NK-92 treated with Interleukin-12 subunit alpha and Interleukin-12 subunit beta, amount 100 ng/mL, for 24 hours (cell line): ENCODE data around the gene RWDD1.

Experiments
- DNase-seq: peaks from one replicate; lab custom pipeline; 2025; lab: John Stamatoyannopoulos, UW

Gene RWDD1, protein sequence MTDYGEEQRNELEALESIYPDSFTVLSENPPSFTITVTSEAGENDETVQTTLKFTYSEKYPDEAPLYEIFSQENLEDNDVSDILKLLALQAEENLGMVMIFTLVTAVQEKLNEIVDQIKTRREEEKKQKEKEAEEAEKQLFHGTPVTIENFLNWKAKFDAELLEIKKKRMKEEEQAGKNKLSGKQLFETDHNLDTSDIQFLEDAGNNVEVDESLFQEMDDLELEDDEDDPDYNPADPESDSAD

GRCh38 chr6:116570856-116571682 lies at the start of gene RWDD1:
Gene RWDD1, plus strand, starts transcription at chr6:116571504. Its CDS starts 79 bp downstream, at chr6:116571583.
- DNase-seq, result peak; percentile 98

GRCh38 chr6:116522896-116523295 lies 48.4 kb upstream of the RWDD1 start:
- DNase-seq, result no peak

GRCh38 chr6:116524236-116524635 lies 47.1 kb upstream of the RWDD1 start:
- no peak for DNase-seq

GRCh38 chr6:116528133-116528532 lies 43.2 kb upstream of the RWDD1 start:
- no peak for DNase-seq

DNA sequence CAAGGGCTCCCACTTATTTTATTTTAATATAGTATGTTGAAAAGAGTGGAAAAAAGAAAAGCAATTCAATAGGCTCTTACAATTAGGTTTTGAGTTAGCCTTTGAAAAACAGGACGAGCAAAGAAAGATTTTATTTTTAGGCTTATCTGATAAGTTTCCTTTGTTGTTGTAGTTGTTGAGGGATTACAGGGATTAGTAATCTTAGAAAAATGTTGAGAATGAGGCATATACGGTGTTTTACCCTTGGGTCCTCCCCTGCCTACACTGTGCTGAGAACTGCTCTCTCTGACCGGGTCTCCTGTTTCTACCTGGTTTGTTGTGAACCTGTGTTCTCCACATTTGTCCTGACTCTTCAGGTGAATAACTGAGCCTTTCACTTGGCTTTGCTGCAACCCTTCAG lies 42.5 kb upstream of the RWDD1 start:
- no peak for DNase-seq

DNA sequence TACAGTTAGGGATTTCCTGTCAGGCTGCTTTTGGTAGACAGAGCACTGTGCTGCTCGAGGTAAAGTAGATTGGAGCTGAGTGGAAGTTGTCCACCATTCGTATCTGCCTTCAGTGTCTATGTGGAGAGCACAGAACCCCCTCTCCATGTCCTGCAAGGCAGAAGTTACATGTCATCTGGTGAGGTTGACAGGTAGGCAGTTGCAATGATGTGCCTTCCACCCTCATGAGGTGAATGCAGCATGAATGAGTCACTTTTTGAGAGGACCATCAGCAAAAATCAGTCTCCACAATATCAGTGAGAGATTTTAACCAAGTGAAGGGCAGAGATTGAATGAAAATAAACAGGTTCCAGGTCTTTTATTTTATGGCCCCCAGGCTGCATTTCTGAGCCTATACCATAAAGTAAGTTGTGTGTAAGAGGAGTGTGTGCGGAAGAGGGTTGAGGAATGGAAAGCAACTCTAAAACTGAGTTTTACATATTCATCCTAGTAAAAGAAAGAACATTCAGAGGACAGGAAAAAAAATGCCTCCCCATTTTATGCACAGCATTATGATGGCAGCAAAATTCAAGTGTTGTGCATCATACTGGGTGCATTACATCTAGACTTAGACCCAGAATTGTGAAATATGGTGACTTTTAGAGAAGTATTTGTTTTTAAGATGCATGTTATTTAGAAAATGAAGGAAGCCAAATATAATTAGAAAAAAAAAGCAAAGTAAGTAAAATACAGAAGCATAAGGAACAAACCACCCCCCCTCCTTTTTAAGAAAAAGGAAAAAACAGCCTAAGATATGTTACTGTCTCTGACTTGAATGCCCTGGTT lies 41.6 kb upstream of the RWDD1 start:
- no peak for DNase-seq

DNA sequence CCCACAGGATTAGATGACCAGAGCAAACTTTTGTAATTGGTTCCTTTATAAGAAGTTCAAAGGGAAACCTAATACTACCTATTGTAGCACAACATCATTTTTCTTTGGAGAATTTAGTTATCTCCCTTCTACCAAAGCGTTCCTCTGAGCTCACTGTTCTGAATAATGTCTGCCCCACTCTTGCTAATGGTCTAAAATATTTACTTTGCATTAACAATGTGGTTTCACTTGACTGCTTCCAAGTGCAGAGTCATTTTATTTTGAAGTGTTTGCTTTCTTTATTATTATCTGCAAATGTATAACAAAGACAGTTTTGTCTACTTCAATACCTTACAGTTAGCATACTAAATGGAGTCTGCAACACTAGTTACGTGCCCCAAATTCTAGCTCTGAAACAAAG lies 40.9 kb upstream of the RWDD1 start:
- no peak for DNase-seq

GRCh38 chr6:116531675-116532570 lies 39.4 kb upstream of the RWDD1 start:
- DNase-seq, result peak; percentile 7

- no peak for DNase-seq
These were observed 37.9 kb upstream of the RWDD1 start for GRCh38 chr6:116533233-116533957.

GRCh38 chr6:116535109-116535508 lies 36.2 kb upstream of the RWDD1 start:
- no peak for DNase-seq

GRCh38 chr6:116536216-116536621 lies 35.1 kb upstream of the RWDD1 start:
- no peak for DNase-seq

- DNase-seq, result no peak
These were observed 28.9 kb upstream of the RWDD1 start for GRCh38 chr6:116542426-116542825.

DNA sequence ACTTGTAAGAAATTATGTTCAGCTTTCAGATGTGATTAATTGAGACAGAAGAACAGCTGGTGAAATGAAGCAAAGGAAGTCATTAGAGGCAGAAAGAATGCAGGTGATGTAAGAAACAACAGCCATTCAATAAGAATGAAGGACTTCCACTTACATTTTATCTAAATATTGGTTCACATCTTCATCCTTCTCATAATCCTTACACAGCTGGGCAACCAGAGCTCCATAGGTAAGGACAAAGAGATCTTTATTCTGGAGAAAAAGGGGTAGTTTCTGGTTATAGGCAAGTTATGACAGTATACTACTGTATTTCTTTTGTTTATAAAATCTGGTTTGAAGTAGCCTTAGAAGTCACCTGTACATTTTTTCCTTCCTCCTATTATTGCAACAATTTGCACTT lies 28.2 kb upstream of the RWDD1 start:
- DNase-seq, result no peak

GRCh38 chr6:116545651-116546050 lies 25.7 kb upstream of the RWDD1 start, which contains the start of gene TRAPPC3L:
Gene TRAPPC3L, minus strand, starts transcription at chr6:116545684. Its CDS starts 170 bp downstream, at chr6:116545514.
- no peak for DNase-seq

GRCh38 chr6:116547358-116547757 lies 23.9 kb upstream of the RWDD1 start:
- DNase-seq, result no peak

GRCh38 chr6:116550796-116551195 lies 20.5 kb upstream of the RWDD1 start:
- no peak for DNase-seq

- no peak for DNase-seq
These were observed 17.9 kb upstream of the RWDD1 start, which contains the start of gene CALHM4 for GRCh38 chr6:116553451-116553850. Gene CALHM4, plus strand, starts transcription at chr6:116553751. Its CDS starts 43 bp downstream, at chr6:116553794.

DNA sequence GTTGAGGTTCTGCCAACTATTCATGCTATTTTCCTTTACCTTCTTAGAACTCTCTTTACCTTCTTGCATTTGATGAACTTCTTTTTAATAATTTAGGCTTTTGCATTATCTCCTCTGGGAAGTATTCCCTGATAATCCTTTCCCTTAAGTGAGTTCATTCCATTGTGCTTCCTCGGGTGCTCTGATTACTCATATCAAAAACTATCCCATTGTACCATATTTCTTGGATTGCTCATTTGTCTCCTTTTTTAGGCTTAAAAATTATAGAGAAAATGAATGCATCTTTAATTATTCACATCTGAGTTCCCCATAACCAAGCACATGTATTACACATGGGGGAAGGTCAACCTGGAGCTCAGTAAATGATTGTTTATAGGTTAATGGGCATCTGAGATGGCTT lies 15.2 kb upstream of the RWDD1 start:
- no peak for DNase-seq

DNA sequence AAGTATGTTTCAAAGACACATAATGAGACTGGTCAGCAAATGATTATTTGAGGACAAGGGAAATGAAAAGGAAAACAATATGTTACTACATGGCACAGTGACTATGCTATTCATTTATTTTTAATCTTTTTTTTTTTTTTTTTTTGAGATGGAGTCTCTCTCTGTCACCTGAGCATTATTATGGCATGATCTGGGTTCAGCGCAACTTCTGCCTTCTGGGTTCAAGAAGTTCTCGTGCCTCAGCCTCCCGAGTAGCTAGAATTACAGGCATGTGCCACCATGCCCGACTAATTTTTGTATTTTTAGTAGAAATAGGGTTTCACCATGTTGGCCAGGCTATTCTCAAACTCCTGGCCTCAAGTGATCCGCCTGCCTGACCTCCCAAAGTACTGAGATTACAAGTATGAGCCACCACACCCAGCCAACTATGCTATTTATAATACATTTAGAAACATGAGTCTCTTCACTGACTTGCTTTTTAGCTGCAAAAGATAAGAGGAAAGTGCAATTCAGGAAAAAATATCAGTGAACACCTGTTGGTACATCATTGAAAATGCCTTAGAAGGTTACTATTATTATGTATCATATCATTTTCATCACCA lies 14.4 kb upstream of the RWDD1 start:
- DNase-seq, result no peak

DNA sequence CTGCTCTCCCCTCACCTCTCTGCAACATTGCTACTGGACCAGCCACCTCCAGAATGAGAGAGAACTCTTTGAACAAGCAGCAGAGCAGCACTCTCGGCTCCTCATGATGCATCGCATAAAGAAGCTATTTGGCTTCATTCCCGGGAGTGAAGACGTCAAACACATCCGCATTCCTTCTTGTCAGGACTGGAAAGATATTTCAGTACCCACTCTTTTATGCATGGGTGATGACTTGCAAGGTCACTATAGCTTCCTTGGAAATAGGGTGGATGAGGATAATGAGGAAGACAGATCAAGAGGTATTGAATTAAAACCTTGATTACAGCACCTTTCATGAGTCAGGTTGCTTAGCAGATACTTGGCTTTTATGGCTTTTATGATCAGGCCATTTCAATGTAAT lies 13.4 kb upstream of the RWDD1 start:
- DNase-seq, result no peak
